SK-N-SH (cell line): Measurements from ENCODE around the gene NANOS1. TPM values are rescaled to one million over a fixed set of nuclear protein-coding genes. Genes with fewer than 3 reads are reported as not detected.

ENCODE experiments used
- CTCF ChIA-PET: fragments of 300-600, 350-600 bp; formaldehyde crosslinking; extraction: SDS; loops from one replicate; lab custom pipeline; 2021; lab: Yijun Ruan, JAX
- POLR2A ChIA-PET: fragments of 350-600 bp; sonication (Branson Sonifier 250); formaldehyde crosslinking; extraction: SDS; loops from one replicate; lab custom pipeline; 2020; ENCODE audit warnings: antibody characterized with exemption, inconsistent platforms; lab: Yijun Ruan, JAX
- DNase-seq: peaks from one replicate; pipeline ENCODE4 v3.0.0; 2012
- H2AFZ ChIP-seq: fragments of 200-600 bp; sonication (generic); 2 replicates; pipeline ENCODE4 v1.8.1; 2016; ENCODE audit warnings: antibody characterized with exemption, mild to moderate bottlenecking, low read depth
- H3F3A ChIP-seq: fragments of 200-600 bp; sonication (generic); replicated peaks from 2 replicates; pipeline ENCODE3; 2016; ENCODE audit warnings: antibody characterized with exemption, mild to moderate bottlenecking; ENCODE audit not compliant: insufficient read depth
- H3K27ac ChIP-seq, 2 experiments: fragments of 200-500 bp in 1 of 2; fragments of 200-600 bp in 1 of 2; sonication (Bioruptor generic) in 1 of 2; sonication (generic), shearing (Covaris generic) in 1 of 2; 2 replicates each; pipeline versions ENCODE4 v1.5.1 to v1.6.1; 2014 to 2016; ENCODE audit warnings: low read depth in 2 of 2, inconsistent platforms in 1 of 2, low read length in 1 of 2, mild to moderate bottlenecking in 1 of 2, mixed read lengths in 1 of 2
- H3K27me3 ChIP-seq: fragments of 200-600 bp; sonication (generic), shearing (Covaris generic); 2 replicates; pipeline ENCODE4 v1.6.1; 2016; ENCODE audit warnings: mixed run types; ENCODE audit not compliant: insufficient read depth
- H3K36me3 ChIP-seq, 2 experiments: fragments of 200-500 bp in 1 of 2; fragments of 200-600 bp in 1 of 2; sonication (Bioruptor generic) in 1 of 2; sonication (generic) in 1 of 2; replicated peaks in 1 of 2; 2 replicates each; pipeline versions ENCODE3 to v1.5.1; 2014 to 2016; ENCODE audit warnings: low read length in 1 of 2, mild to moderate bottlenecking in 1 of 2; ENCODE audit not compliant: insufficient read depth in 2 of 2, control insufficient read depth in 1 of 2
- H3K4me1 ChIP-seq, 2 experiments: fragments of 200-500 bp in 1 of 2; fragments of 200-600 bp in 1 of 2; sonication (Bioruptor generic) in 1 of 2; sonication (generic), shearing (Covaris generic) in 1 of 2; 2 replicates each; pipeline versions ENCODE4 v1.5.1 to v1.6.1; 2014 to 2016; ENCODE audit warnings: low read depth in 1 of 2, low read length in 1 of 2, mixed run types in 1 of 2; ENCODE audit not compliant: insufficient read depth in 2 of 2, control insufficient read depth in 1 of 2
- H3K4me2 ChIP-seq: fragments of 200-600 bp; sonication (generic), shearing (Covaris generic); 2 replicates; pipeline ENCODE4 v1.6.1; 2017; ENCODE audit warnings: mixed run types
- H3K4me3 ChIP-seq, 2 experiments: fragments of 200-500 bp in 1 of 2; fragments of 200-600 bp in 1 of 2; sonication (Bioruptor generic) in 1 of 2; sonication (generic), shearing (Covaris generic) in 1 of 2; 2 replicates each; pipeline versions ENCODE4 v1.5.1 to v1.8.1; 2014 to 2016; ENCODE audit warnings: low read depth in 2 of 2, inconsistent platforms in 1 of 2, low read length in 1 of 2, mild to moderate bottlenecking in 1 of 2, mixed read lengths in 1 of 2, moderate library complexity in 1 of 2
- H3K79me2 ChIP-seq: fragments of 200-600 bp; sonication (generic); 2 replicates; pipeline ENCODE4 v1.8.1; 2017; ENCODE audit warnings: mild to moderate bottlenecking; ENCODE audit not compliant: insufficient read depth
- H3K9ac ChIP-seq: fragments of 200-600 bp; sonication (generic); 2 replicates; pipeline ENCODE4 v1.6.1; 2017; ENCODE audit warnings: mixed run types
- H3K9me2 ChIP-seq: fragments of 200-600 bp; sonication (generic); 2 replicates; pipeline ENCODE4 v1.6.1; 2017; ENCODE audit warnings: mixed run types
- H3K9me3 ChIP-seq: fragments of 200-600 bp; sonication (generic); 2 replicates; pipeline ENCODE4 v1.6.1; 2017; ENCODE audit warnings: mixed run types, mild to moderate bottlenecking, moderate library complexity
- H4K20me1 ChIP-seq: fragments of 200-600 bp; sonication (generic); 2 replicates; pipeline ENCODE4 v1.6.1; 2017; ENCODE audit warnings: mild to moderate bottlenecking, mixed run types; ENCODE audit not compliant: insufficient read depth
- GATA2 ChIP-seq: sonication (generic); formaldehyde crosslinking; IDR thresholded peaks from 2 replicates; pipeline ENCODE4 v1.5.0; 2020; ENCODE audit warnings: mild to moderate bottlenecking, missing genetic modification reagents
- NFIC ChIP-seq: IDR thresholded peaks from 2 replicates; pipeline ENCODE4 v1.4.0; 2012; ENCODE audit warnings: borderline replicate concordance
- RCOR1 ChIP-seq: fragments of 150-350 bp; IDR thresholded peaks from 2 replicates; pipeline ENCODE4 v1.6.1; 2017; ENCODE audit warnings: antibody characterized with exemption, low read length
- RFX5 ChIP-seq: IDR thresholded peaks from 2 replicates; pipeline ENCODE4 v1.6.1; 2012; ENCODE audit warnings: mild to moderate bottlenecking, improper control_type of control experiment, low read length
- SIN3A ChIP-seq: IDR thresholded peaks from 2 replicates; pipeline ENCODE4 v1.6.1; 2012; ENCODE audit warnings: low read depth, mild to moderate bottlenecking, low read length, moderate library complexity, borderline replicate concordance
- SMC3 ChIP-seq: IDR thresholded peaks from 2 replicates; pipeline ENCODE4 v1.6.1; 2012; ENCODE audit warnings: low read depth, low read length, improper control_type of control experiment
- TAF1 ChIP-seq: IDR thresholded peaks from 2 replicates; pipeline ENCODE4 v1.6.1; 2012; ENCODE audit warnings: low read depth, mild to moderate bottlenecking, low read length, moderate library complexity, borderline replicate concordance
- TCF12 ChIP-seq: IDR thresholded peaks from 2 replicates; pipeline ENCODE4 v1.4.0; 2012
- TEAD4 ChIP-seq: IDR thresholded peaks from 2 replicates; pipeline ENCODE4 v1.4.0; 2012; ENCODE audit warnings: mild to moderate bottlenecking, borderline replicate concordance; ENCODE audit not compliant: insufficient read depth
- WGBS: methylation state at CpG from one replicate; pipeline ENCODE4 v1.1.6; 2017; ENCODE audit warnings: low lambda C conversion rate; 5-methylcytosine and 5-hydroxymethylcytosine counted together
- polyA plus RNA-seq, 3 experiments: library from polyadenylated mRNA; depleted of rRNA; stranded (reverse); fragments of >200 nt; gene quantifications; 2 replicates each; pipeline ENCODE4 v1.2.3, GENCODE V29; 2012
- TF ChIP-seq, protein P1 (sequence below): fragments of 150-350 bp; IDR thresholded peaks from 2 replicates; pipeline ENCODE4 v1.6.1; 2017; ENCODE audit warnings: antibody characterized with exemption, low read length, low read depth, borderline replicate concordance
- TF ChIP-seq, protein P2 (sequence below): IDR thresholded peaks from 2 replicates; pipeline ENCODE4 v1.4.0; 2012; ENCODE audit warnings: low read depth
- TF ChIP-seq, protein P3 (sequence below): IDR thresholded peaks from 2 replicates; pipeline ENCODE4; 2012
- TF ChIP-seq, protein P4 (sequence below): IDR thresholded peaks from 2 replicates; pipeline ENCODE4 v1.6.1; 2012; ENCODE audit warnings: mild to moderate bottlenecking, low read depth, low read length, moderate library complexity
- TF ChIP-seq, protein P5 (sequence below): IDR thresholded peaks from 2 replicates; pipeline ENCODE4 v1.4.0; 2012; ENCODE audit warnings: low read depth, borderline replicate concordance
- TF ChIP-seq, protein P6 (sequence below): fragments of 200-600 bp; sonication (generic); IDR thresholded peaks from 2 replicates; pipeline ENCODE4 v1.6.1; 2017; ENCODE audit warnings: antibody characterized with exemption, mild to moderate bottlenecking, moderate library complexity

Gene NANOS1
- polyA plus RNA-seq, 1 of the 3 experiments (the other 2 are of a cell fraction): 0.81 TPM

DNA sequence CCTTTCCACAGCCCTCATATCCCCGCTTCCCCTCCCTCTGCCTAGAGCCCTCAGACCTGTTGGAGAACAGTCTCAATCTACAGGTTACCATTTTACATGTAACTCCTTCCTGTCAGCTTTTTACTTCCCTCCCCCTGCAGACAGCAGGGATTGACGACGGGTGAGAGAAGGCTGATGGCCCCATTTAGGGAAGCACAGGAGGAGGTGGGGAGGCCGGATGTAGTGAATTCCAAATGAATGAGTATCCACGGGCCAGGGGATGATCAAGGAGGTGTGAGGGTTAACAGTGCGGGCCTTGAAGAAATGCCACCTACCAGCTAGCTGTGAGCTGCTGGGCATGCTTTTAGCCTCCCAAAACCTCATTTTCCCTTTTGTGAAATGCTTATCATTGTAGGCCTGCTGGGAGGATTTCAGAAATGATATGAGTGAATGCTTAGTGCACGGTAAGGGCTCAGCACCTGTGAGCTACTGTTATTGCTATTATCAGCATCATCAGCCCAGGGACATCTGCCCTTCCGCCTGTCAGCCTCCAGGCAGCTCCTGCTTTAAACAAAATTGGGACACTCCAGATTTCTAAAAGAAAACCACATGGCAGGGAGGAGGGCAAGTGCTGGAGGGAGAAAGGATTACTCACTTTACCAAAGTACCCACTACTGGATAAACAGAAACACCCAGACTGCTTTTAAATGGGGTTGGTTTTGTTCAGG, 6.5 kb upstream of the NANOS1 start (continued):
- TF ChIP-seq TAF1 (no peak), GATA2 (peak; percentile 97), TEAD4 (0 out of 2 replicates have a peak, but pooled peaks have one; percentile 19), RFX5 (no peak), SIN3A (0 out of 2 replicates have a peak, but pooled peaks have one; percentile 30), SMC3 (no peak)
- TF ChIP-seq, protein P1, sequence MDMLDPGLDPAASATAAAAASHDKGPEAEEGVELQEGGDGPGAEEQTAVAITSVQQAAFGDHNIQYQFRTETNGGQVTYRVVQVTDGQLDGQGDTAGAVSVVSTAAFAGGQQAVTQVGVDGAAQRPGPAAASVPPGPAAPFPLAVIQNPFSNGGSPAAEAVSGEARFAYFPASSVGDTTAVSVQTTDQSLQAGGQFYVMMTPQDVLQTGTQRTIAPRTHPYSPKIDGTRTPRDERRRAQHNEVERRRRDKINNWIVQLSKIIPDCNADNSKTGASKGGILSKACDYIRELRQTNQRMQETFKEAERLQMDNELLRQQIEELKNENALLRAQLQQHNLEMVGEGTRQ: no peak
- TF ChIP-seq, protein P2, sequence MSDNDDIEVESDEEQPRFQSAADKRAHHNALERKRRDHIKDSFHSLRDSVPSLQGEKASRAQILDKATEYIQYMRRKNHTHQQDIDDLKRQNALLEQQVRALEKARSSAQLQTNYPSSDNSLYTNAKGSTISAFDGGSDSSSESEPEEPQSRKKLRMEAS: 0 out of 2 replicates have a peak, but pooled peaks have one; percentile 38
- TF ChIP-seq, protein P3, sequence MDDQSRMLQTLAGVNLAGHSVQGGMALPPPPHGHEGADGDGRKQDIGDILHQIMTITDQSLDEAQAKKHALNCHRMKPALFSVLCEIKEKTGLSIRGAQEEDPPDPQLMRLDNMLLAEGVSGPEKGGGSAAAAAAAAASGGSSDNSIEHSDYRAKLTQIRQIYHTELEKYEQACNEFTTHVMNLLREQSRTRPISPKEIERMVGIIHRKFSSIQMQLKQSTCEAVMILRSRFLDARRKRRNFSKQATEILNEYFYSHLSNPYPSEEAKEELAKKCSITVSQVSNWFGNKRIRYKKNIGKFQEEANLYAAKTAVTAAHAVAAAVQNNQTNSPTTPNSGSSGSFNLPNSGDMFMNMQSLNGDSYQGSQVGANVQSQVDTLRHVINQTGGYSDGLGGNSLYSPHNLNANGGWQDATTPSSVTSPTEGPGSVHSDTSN: peak; percentile 52
- TF ChIP-seq, all 33 proteins: peak for 14

DNA sequence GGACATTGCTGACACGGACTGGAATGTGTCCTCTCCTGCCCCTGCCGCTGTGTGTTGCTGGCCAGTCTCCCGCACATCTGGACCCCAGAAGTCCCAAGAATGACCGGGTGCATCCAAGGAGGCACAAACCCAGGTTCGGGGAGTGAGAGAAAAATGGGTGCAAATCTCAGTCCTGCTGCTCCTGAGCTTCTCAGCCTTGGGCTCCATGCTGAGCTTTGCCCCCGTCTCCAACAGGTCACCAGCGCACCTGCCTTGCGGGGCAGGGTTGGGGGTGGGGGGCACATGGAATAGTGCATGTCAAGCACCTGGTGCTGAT, 6.0 kb upstream of the NANOS1 start:
- no peaks in the 10 kb centered on the region for H3K9me2 ChIP-seq
- peak overlapping the region in 1 of 2 experiments; percentile 80; a peak in 3 of 4 replicates for H3K27ac ChIP-seq
- no peak overlapping the region for H2AFZ ChIP-seq
- H3K9me3 ChIP-seq: no peaks in the 10 kb centered on the region
- H3K4me1 ChIP-seq: peaks cover 29 to 40% of the 10 kb centered on the region in 2 experiments
- no peaks in the 10 kb centered on the region for H3K79me2 ChIP-seq
- ChIA-PET CTCF (interaction anchor here (1.1 to 1.7 kb wide), 4 partner anchors 9 to 304 kb away, joined by 3 to 6 read pairs (median 4); no protein-coding TSS in a partner anchor), POLR2A (interaction anchor here (0.7 to 1.8 kb wide), 4 partner anchors 17 to 269 kb away, joined by 3 to 7 read pairs (median 7); partner anchors contain the start of gene CACUL1)
- peak overlapping the region; percentile 72 for H3K4me2 ChIP-seq
- no peaks in the 10 kb centered on the region for H3K36me3 ChIP-seq
- DNase-seq: no peak
- H3K9ac ChIP-seq: no peak overlapping the region
- H3K27me3 ChIP-seq: no peaks in the 10 kb centered on the region
- 21% methylated on average over 7 of the region's 8 CpGs for WGBS
- H3F3A ChIP-seq: peaks cover 23% of the 10 kb centered on the region
- 0 out of 2 replicates have a peak, but pooled peaks cover 3% of the 10 kb centered on the region for H4K20me1 ChIP-seq
- TF ChIP-seq, protein P4, sequence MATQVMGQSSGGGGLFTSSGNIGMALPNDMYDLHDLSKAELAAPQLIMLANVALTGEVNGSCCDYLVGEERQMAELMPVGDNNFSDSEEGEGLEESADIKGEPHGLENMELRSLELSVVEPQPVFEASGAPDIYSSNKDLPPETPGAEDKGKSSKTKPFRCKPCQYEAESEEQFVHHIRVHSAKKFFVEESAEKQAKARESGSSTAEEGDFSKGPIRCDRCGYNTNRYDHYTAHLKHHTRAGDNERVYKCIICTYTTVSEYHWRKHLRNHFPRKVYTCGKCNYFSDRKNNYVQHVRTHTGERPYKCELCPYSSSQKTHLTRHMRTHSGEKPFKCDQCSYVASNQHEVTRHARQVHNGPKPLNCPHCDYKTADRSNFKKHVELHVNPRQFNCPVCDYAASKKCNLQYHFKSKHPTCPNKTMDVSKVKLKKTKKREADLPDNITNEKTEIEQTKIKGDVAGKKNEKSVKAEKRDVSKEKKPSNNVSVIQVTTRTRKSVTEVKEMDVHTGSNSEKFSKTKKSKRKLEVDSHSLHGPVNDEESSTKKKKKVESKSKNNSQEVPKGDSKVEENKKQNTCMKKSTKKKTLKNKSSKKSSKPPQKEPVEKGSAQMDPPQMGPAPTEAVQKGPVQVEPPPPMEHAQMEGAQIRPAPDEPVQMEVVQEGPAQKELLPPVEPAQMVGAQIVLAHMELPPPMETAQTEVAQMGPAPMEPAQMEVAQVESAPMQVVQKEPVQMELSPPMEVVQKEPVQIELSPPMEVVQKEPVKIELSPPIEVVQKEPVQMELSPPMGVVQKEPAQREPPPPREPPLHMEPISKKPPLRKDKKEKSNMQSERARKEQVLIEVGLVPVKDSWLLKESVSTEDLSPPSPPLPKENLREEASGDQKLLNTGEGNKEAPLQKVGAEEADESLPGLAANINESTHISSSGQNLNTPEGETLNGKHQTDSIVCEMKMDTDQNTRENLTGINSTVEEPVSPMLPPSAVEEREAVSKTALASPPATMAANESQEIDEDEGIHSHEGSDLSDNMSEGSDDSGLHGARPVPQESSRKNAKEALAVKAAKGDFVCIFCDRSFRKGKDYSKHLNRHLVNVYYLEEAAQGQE: no peak
- TF ChIP-seq, protein P5, sequence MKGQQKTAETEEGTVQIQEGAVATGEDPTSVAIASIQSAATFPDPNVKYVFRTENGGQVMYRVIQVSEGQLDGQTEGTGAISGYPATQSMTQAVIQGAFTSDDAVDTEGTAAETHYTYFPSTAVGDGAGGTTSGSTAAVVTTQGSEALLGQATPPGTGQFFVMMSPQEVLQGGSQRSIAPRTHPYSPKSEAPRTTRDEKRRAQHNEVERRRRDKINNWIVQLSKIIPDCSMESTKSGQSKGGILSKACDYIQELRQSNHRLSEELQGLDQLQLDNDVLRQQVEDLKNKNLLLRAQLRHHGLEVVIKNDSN: no peak
- TF ChIP-seq TCF12: 0 out of 2 replicates have a peak, but pooled peaks have one; percentile 60
- no peak for TF ChIP-seq NFIC
- TF ChIP-seq, protein P6, sequence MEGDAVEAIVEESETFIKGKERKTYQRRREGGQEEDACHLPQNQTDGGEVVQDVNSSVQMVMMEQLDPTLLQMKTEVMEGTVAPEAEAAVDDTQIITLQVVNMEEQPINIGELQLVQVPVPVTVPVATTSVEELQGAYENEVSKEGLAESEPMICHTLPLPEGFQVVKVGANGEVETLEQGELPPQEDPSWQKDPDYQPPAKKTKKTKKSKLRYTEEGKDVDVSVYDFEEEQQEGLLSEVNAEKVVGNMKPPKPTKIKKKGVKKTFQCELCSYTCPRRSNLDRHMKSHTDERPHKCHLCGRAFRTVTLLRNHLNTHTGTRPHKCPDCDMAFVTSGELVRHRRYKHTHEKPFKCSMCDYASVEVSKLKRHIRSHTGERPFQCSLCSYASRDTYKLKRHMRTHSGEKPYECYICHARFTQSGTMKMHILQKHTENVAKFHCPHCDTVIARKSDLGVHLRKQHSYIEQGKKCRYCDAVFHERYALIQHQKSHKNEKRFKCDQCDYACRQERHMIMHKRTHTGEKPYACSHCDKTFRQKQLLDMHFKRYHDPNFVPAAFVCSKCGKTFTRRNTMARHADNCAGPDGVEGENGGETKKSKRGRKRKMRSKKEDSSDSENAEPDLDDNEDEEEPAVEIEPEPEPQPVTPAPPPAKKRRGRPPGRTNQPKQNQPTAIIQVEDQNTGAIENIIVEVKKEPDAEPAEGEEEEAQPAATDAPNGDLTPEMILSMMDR: no peak
- TF ChIP-seq RCOR1: peak; percentile 1; the same call in 1 of the 2 replicates
- no peak overlapping the region for H3K4me3 ChIP-seq
